Brain microvascular endothelial cell (primary cell): Measurements from ENCODE around the gene ATXN10.

Source experiments
- DNase-seq: peaks from one replicate; pipeline ENCODE4 v3.0.0-alpha.2; 2020
- H3K27ac ChIP-seq: fragments of 250-450 bp; sonication (Bioruptor Pico); 2 replicates; pipeline ENCODE4 v1.5.1; 2020; ENCODE audit warnings: mild to moderate bottlenecking, moderate library complexity
- H3K27me3 ChIP-seq: fragments of 250-450 bp; sonication (Bioruptor Pico); replicated peaks from 2 replicates; pipeline ENCODE4 v1.5.1; 2020; ENCODE audit warnings: mild to moderate bottlenecking
- H3K36me3 ChIP-seq: fragments of 250-450 bp; sonication (Bioruptor Pico); replicated peaks from 2 replicates; pipeline ENCODE4 v1.5.1; 2020; ENCODE audit warnings: mild to moderate bottlenecking
- H3K4me3 ChIP-seq: 2 replicates; pipeline ENCODE4 v1.5.1; 2011; ENCODE audit warnings: low read depth, mild to moderate bottlenecking, control low read depth, low read length, moderate library complexity
- in situ Hi-C: cut with HindIII; loops from 2 replicates; pipeline ENCODE4 v1.10.0; 2017; ENCODE audit warnings: low sequenced_read_pairs, low pct_ligation_motif_present
- TF ChIP-seq, protein P1 (sequence below): IDR thresholded peaks from 2 replicates; pipeline ENCODE4 v1.5.1; 2011; ENCODE audit warnings: low read depth, mild to moderate bottlenecking, moderate library complexity, low read length, control low read depth, inconsistent platforms; ENCODE audit errors: missing control alignments

The ATXN10 gene

GRCh38 chr22:45802054-45802453 lies 130.4 kb downstream of the ATXN10 start:
- no peak overlapping the region for H3K4me3 ChIP-seq
- H3K27ac ChIP-seq, result no peak overlapping the region
- in situ Hi-C loops, result no loop called here
- TF ChIP-seq, protein P1, sequence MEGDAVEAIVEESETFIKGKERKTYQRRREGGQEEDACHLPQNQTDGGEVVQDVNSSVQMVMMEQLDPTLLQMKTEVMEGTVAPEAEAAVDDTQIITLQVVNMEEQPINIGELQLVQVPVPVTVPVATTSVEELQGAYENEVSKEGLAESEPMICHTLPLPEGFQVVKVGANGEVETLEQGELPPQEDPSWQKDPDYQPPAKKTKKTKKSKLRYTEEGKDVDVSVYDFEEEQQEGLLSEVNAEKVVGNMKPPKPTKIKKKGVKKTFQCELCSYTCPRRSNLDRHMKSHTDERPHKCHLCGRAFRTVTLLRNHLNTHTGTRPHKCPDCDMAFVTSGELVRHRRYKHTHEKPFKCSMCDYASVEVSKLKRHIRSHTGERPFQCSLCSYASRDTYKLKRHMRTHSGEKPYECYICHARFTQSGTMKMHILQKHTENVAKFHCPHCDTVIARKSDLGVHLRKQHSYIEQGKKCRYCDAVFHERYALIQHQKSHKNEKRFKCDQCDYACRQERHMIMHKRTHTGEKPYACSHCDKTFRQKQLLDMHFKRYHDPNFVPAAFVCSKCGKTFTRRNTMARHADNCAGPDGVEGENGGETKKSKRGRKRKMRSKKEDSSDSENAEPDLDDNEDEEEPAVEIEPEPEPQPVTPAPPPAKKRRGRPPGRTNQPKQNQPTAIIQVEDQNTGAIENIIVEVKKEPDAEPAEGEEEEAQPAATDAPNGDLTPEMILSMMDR, result no peak
- H3K27me3 ChIP-seq, result no peaks in the 10 kb centered on the region
- H3K36me3 ChIP-seq, result peaks cover 1% of the 10 kb centered on the region
- DNase-seq, result no peak

GRCh38 chr22:45804319-45804985 lies 132.8 kb downstream of the ATXN10 start:
- in situ Hi-C loops, result no loop called here
- H3K27me3 ChIP-seq, result no peaks in the 10 kb centered on the region
- TF ChIP-seq, protein P1, result no peak
- H3K27ac ChIP-seq, result peak overlapping the region; percentile 58
- H3K4me3 ChIP-seq, result no peak overlapping the region
- no peak for DNase-seq
- H3K36me3 ChIP-seq, result peaks cover 7% of the 10 kb centered on the region

GRCh38 chr22:45804986-45805325 lies 133.3 kb downstream of the ATXN10 start:
- peak overlapping the region; percentile 60 for H3K27ac ChIP-seq
- TF ChIP-seq, protein P1, result no peak
- peak; percentile 96 for DNase-seq
- H3K4me3 ChIP-seq, result no peak overlapping the region
- in situ Hi-C loops, result no loop called here
- H3K36me3 ChIP-seq, result peaks cover 7% of the 10 kb centered on the region
- H3K27me3 ChIP-seq, result no peaks in the 10 kb centered on the region

- TF ChIP-seq, protein P1, result no peak
- Histone ChIP-seq H3K36me3 (peaks cover 7% of the 10 kb centered on the region), H3K27ac (peak overlapping the region; percentile 60), H3K27me3 (no peaks in the 10 kb centered on the region), H3K4me3 (no peak overlapping the region)
- DNase-seq, result peak; percentile 17
- in situ Hi-C loops, result no loop called here
Measured at GRCh38 chr22:45805413-45805812, 133.8 kb downstream of the ATXN10 start.

- Histone ChIP-seq H3K36me3 (peaks cover 14% of the 10 kb centered on the region), H3K4me3 (no peak overlapping the region), H3K27ac (peak overlapping the region; percentile 8), H3K27me3 (no peaks in the 10 kb centered on the region)
- in situ Hi-C loops, result no loop called here
- TF ChIP-seq, protein P1, result no peak
- DNase-seq, result peak; percentile 55
Measured at GRCh38 chr22:45807156-45807915, 135.7 kb downstream of the ATXN10 start.
